Measurements from ENCODE around the gene IRAK2.
"Not testable (repeated sequence)": the region's sequence is repeated elsewhere in the genome, so short reads cannot be mapped to it uniquely, and the experiment has no call there.

The IRAK2 gene

DNA sequence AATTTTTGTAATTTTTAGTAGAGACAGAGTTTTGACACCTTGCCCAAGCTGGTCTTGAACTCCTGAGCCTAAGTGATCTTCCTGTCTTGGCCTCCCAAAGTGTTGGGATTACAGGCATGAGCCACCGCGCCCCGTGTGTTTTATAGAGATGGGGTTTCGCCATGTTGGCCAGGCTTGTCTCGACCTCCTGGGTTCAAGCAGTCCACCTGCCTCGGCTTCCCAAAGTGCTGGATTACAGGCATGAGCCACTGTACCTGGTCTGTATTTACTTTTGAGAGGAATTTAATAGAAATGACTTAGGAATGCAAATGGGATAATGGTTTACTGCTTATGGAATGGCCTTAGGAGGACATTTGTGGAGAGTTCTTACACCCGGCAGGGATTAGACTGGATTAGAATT lies 94.3 kb downstream of the IRAK2 start:
- TF ChIP-seq, protein P1, sequence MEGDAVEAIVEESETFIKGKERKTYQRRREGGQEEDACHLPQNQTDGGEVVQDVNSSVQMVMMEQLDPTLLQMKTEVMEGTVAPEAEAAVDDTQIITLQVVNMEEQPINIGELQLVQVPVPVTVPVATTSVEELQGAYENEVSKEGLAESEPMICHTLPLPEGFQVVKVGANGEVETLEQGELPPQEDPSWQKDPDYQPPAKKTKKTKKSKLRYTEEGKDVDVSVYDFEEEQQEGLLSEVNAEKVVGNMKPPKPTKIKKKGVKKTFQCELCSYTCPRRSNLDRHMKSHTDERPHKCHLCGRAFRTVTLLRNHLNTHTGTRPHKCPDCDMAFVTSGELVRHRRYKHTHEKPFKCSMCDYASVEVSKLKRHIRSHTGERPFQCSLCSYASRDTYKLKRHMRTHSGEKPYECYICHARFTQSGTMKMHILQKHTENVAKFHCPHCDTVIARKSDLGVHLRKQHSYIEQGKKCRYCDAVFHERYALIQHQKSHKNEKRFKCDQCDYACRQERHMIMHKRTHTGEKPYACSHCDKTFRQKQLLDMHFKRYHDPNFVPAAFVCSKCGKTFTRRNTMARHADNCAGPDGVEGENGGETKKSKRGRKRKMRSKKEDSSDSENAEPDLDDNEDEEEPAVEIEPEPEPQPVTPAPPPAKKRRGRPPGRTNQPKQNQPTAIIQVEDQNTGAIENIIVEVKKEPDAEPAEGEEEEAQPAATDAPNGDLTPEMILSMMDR (conservative IDR thresholded peaks at IDR 0.05; ENCODE audit: low read depth, low read length): no peak
- DNase-seq (ENCODE audit: low read depth): no peak
- H3K4me3 ChIP-seq (ENCODE audit: low read depth, low read length): no peak overlapping the region

DNA sequence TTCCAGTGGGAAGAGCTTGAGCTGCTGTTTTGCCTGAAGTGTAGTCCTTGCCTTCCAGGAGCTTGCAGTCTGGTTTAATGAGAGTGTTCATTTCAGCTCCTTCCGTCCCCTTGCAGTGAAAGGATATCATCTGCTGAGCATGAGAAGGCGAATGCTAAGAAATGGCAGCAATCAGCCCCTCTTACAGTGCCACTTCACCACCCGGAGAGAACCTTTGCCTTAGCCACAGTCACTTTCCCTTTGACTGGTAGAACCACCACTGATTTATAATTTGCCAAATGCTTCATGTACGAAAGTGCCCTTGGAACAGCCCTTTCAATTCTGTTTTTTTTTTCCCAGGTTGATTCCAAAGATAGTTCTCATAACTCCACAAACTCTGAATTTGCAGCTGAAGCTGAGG lies 95.1 kb downstream of the IRAK2 start:
- TF ChIP-seq, protein P1 (conservative IDR thresholded peaks at IDR 0.05; ENCODE audit: low read depth, low read length): no peak
- DNase-seq (ENCODE audit: low read depth): no peak
- H3K4me3 ChIP-seq (ENCODE audit: low read depth, low read length): no peak overlapping the region

DNA sequence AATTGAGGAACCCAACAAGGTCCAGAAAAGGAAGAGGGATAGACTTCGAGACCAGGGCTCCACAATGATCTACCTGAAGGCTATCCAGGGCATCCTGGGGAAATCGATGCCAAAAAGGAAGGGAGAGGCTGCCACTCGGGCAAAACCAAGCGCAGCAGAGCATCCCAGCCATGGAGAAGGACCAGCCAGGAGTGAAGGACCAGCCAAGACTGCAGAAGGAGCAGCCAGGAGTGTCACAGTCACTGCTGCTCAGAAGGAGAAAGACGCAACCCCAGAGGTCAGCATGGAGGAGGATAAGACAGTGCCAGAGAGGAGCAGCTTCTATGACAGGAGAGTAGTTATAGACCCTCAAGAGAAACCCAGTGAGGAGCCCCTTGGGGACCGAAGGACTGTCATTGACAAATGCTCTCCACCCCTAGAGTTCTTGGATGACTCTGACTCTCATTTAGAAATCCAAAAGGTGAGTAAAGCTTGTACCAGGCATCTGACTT lies 95.5 kb downstream of the IRAK2 start:
- TF ChIP-seq, protein P1 (conservative IDR thresholded peaks at IDR 0.05; ENCODE audit: low read depth, low read length): no peak
- DNase-seq (ENCODE audit: low read depth): no peak
- no peak overlapping the region for H3K4me3 ChIP-seq (ENCODE audit: low read depth, low read length)

DNA sequence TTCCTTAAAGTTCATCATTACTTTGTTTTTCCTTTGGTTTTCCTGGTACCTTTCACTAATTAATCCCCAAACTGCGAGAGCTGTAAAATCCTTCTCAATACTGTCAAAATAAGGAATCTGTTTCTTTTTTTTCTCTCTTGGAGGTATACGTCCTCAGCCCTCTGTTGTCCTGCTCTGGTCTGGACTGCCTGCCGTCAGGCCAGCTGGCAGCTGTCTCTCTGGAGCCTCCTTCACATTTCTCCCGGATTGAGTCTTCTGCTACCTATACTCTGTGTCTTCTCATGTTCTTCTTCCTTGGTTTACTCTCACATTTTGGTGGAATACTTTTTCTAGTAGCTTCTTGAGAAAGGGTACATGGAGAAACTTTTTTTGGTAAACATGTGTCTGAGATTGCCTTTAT lies 97.3 kb downstream of the IRAK2 start:
- DNase-seq (ENCODE audit: low read depth): no peak
- no peak overlapping the region for H3K4me3 ChIP-seq (ENCODE audit: low read depth, low read length)
- TF ChIP-seq, protein P1 (conservative IDR thresholded peaks at IDR 0.05; ENCODE audit: low read depth, low read length): no peak

DNA sequence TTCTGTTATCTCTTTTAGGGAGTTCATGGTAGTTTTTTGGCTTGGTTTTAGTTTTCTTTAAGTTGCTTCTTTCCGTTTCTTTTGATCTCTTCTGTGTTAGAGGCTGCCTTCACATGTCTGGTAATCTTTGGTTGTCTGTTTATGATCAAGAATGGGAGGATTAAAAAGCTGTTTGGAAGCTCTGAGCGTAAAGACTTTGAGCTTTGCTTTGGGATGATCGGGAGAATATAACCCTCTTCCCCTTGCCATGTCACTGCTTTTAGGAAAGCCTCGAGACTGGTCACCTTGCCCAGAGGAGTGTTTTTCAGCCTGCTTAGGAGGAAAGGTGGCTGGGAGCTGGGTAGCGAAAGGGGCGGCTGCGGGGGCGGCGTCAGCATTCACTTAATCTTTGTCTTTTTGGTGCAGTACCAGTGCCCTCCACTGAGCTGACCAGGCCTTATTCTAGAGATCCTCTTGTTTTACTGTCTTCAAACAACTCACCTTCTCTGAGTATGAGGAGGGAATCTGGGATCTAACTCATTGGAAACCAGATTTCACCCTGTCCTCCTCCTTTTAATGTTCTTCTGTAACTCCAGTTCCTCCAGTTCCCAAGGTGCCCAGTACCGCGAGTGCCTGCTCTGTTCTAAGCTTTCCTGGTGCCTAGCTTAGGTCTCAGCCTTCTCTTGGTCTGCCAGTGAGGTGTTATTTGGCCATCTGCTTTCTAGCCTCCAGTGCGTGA lies 99.1 kb downstream of the IRAK2 start:
- TF ChIP-seq, protein P1 (conservative IDR thresholded peaks at IDR 0.05; ENCODE audit: low read depth, low read length): peak; percentile 70
- DNase-seq (ENCODE audit: low read depth): peak; percentile 78
- peak overlapping the region; percentile 44 for H3K4me3 ChIP-seq (ENCODE audit: low read depth, low read length)

DNA sequence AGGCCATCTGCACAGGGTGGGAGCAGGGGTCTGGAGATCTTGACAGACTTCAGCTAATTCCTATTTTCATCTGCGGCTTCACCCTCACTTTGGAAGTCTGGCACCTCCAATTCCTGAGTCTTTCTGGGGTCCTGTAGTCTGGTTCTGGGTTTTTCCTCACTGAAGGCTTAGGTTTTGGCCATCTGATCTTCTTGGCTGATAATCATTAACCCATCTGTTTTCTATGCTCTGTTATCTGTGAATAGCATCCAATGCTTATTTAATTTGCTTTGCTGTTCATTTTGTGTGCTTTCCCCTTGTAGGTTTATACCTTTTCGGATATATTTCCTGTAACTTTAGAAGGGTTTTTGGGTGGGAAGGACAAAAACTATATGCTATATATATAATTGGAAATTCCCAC lies 101.1 kb downstream of the IRAK2 start:
- TF ChIP-seq, protein P1 (conservative IDR thresholded peaks at IDR 0.05; ENCODE audit: low read depth, low read length): no peak
- H3K4me3 ChIP-seq (ENCODE audit: low read depth, low read length): no peak overlapping the region
- DNase-seq (ENCODE audit: low read depth): no peak

DNA sequence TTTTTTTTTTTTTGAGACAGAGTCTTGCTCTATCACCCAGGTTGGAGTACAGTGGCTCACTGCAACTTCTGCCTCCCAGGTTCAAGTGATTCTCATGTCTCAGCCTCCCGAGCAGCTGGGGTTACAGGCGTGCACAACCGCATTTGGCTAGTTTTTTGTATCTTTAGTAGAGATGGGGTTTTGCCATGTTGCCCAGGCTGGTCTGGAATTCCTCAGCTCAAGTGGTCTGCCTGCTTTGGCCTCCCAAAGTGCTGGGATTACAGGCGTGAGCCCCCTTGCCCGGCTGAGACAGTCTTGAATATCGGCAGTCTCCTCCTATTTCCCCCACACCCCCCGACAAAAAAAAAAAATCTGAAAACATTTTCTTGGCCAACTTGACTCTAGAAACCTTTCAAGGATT lies 102.2 kb downstream of the IRAK2 start:
- DNase-seq (ENCODE audit: low read depth): not testable (repeated sequence)

More for the DNA sequence above, 102.2 kb downstream of the IRAK2 start:
- not testable (repeated sequence) for H3K4me3 ChIP-seq (ENCODE audit: low read depth, low read length)
